Activated T-cell treated with anti-CD3 and anti-CD28 coated beads, Interleukin-2, amount 50 U/mL, for 24 hours (primary cell): ENCODE results near the gene PHF21A.

Source experiments
- DNase-seq: peaks from one replicate; pipeline ENCODE4 v3.0.0-alpha.2; 2020
- H3K27ac Mint-ChIP-seq: 2 replicates; pipeline ENCODE4 v1.8.0; 2020; ENCODE audit warnings: mild to moderate bottlenecking, mixed read lengths
- H3K27me3 Mint-ChIP-seq: 2 replicates; pipeline ENCODE4 v1.8.0; 2020; ENCODE audit warnings: mixed read lengths
- H3K36me3 Mint-ChIP-seq: 2 replicates; pipeline ENCODE4 v1.8.0; 2020; ENCODE audit warnings: low read depth, mixed read lengths
- H3K4me1 Mint-ChIP-seq: 2 replicates; pipeline ENCODE4 v1.8.0; 2020; ENCODE audit warnings: low read depth, mixed read lengths
- H3K4me3 Mint-ChIP-seq: 2 replicates; pipeline ENCODE4 v1.8.0; 2020; ENCODE audit warnings: mild to moderate bottlenecking, moderate library complexity, mixed read lengths
- H3K9me3 Mint-ChIP-seq: 2 replicates; pipeline ENCODE4 v1.8.0; 2020; ENCODE audit warnings: mixed read lengths

The PHF21A gene

DNA sequence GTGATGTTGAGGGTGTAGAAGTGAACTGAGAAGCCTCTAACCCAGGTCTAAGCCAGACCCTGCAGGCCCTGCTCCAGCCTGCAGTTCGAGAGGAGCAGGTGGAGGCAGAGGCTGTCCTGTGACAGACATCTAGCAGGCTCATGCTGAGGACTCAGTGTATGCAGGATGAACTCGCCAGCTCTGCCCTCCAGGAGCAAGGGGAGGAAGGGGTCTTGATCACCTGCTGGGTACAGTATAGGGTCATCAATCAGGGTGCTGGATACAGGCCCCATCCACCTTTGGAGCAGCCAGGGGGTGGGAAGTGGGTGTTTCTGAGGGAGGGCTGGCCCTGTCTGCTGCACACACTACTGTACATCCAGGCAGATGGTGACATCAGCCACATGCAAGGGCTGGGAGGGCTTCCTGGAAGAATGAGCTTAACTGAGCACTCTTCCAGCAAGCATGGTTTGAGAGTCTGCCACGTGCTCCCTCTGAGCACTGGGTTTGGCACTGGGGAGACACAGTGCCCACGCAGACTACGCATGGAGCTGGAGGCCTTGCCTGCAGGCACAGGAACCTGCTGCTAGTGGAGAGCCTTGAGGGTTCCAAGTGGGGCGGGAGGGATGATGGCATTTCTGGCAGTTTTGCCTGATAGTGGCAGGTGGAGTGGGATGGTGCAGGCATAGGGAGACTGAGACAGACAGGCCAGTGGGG, 226.6 kb downstream of the PHF21A start:
- Mint-ChIP-seq H3K9me3 (no peaks in the 10 kb centered on the region), H3K27ac (no peak overlapping the region), H3K4me3 (no peak overlapping the region), H3K36me3 (no peaks in the 10 kb centered on the region), H3K27me3 (peaks cover 47% of the 10 kb centered on the region), H3K4me1 (peaks cover 2% of the 10 kb centered on the region)
- DNase-seq: no peak

DNA sequence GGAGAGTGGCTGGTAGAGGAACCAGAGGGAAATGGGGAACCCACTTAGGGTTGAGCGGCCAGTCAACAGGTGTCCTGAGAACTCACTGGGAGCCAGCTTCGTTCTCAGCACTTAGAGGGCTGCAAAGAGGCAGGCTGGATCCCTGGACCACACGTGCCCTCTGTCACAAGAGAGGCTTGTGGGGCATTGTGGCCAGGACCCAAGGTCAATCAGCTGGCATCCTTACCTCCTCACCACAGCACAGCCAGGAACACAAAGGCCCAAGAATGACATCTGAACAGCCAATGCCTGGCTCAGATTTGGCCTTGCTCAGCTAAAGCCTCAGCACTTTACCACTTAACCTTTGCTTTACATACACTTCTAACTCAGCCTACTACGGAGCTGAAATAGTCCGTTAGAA, 228.4 kb downstream of the PHF21A start:
- H3K9me3 Mint-ChIP-seq: no peaks in the 10 kb centered on the region
- no peaks in the 10 kb centered on the region for H3K4me1 Mint-ChIP-seq
- H3K36me3 Mint-ChIP-seq: no peaks in the 10 kb centered on the region
- no peak for DNase-seq
- no peak overlapping the region for H3K27ac Mint-ChIP-seq
- H3K4me3 Mint-ChIP-seq: no peak overlapping the region
- peaks cover 35% of the 10 kb centered on the region for H3K27me3 Mint-ChIP-seq

DNA sequence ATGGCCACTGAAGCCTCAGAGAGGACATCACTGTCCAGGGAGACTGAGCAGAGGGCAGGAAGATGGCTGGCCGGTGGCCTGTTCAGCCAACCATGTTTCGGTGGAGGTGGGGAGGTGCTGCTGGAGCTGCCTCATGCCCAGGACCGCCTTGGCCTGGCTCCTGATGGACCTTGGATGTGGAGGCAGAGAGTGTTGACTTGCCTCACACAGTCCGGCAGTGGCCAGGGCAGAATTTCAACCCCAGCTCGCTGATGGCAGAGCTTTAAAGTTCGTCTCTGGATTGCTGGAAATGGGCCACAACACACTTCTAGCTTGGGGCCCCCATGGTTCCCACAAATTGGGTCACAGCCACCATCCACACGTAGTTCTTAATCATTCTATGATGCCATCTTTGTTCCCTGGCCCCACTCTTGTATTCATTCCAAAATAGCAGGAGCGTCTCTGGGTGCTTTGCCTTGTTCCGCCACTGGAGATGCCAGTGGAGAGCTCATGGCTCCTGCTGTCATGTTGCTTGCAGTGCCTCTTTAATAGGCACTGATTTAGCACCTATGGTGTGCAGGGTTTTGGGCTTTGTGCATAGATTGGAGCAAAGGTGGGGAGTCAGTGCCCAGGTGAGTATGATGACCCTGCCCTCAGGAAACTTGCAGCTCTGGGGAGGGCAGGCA, 230.2 kb downstream of the PHF21A start:
- no peaks in the 10 kb centered on the region for H3K9me3 Mint-ChIP-seq
- no peak for DNase-seq
- H3K4me3 Mint-ChIP-seq: no peak overlapping the region
- no peaks in the 10 kb centered on the region for H3K36me3 Mint-ChIP-seq
- H3K27me3 Mint-ChIP-seq: peaks cover 21% of the 10 kb centered on the region
- H3K4me1 Mint-ChIP-seq: no peaks in the 10 kb centered on the region
- H3K27ac Mint-ChIP-seq: no peak overlapping the region

DNA sequence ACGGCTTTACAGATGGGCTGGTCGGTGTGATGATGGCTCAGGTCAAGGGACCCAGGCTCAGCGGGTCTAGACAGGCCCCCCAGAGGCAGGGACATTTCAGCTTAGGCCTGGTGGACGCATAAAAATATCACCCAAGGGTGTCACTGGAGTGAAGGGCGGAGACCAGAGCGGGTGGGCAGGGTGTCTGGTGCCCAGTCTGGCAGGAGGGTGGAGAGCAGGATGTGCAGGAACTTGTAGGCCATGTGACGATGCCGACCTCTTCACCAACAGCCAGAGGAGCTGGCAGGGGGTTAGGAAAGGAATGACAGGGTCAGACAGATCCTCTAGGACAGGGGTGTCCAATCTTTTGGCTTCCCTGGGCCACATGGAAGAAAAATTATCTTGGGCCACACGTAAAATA, 231.3 kb downstream of the PHF21A start:
- no peak for DNase-seq
- H3K36me3 Mint-ChIP-seq: no peaks in the 10 kb centered on the region
- H3K27ac Mint-ChIP-seq: no peak overlapping the region
- peaks cover 4% of the 10 kb centered on the region for H3K4me1 Mint-ChIP-seq
- H3K27me3 Mint-ChIP-seq: peaks cover 13% of the 10 kb centered on the region
- no peak overlapping the region for H3K4me3 Mint-ChIP-seq
- H3K9me3 Mint-ChIP-seq: no peaks in the 10 kb centered on the region

DNA sequence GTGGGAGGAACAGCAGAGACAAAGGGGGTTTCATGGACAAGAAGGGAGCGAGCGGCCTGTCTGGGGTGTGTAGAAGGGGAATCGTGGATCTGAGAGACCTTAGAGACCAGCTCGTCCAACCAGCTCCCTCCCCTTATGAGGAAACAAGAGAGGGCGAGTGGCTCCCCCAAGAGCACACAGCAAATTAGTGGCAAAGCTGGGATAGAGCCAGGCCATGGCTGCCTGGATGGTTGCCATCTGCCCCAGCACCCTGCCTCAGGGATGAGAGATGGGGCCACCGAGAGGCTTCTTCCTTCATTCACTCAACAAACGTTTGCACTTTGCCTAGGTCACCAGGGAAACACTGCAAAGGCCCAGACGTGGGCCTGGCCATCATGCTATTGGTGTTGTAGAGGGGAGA, 231.7 kb downstream of the PHF21A start:
- Mint-ChIP-seq H3K27me3 (peaks cover 9% of the 10 kb centered on the region), H3K4me3 (no peak overlapping the region), H3K36me3 (no peaks in the 10 kb centered on the region), H3K27ac (no peak overlapping the region), H3K4me1 (peaks cover 8% of the 10 kb centered on the region), H3K9me3 (no peaks in the 10 kb centered on the region)
- no peak for DNase-seq

DNA sequence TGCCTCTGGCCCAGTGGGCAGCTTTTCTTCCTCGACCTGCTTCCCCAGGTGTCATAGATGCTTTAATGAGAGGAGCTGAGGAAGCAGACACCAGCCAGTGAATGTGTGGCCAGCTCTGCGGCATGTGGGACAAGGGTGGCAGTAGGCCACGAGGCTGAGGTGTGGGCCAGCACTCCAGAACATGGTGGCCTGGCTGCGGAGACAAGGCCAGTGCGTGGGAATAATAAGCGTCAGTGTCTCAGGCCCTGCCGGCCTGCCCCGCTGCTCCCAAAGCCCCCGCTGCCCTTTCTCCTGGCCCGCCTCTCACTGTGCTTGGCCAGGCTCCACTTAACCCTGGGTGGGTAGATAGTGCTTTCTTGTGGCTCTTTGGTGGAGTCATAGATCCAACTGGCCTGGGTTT, 233.7 kb downstream of the PHF21A start:
- Mint-ChIP-seq H3K4me1 (peaks cover 9% of the 10 kb centered on the region), H3K36me3 (no peaks in the 10 kb centered on the region), H3K27ac (no peak overlapping the region), H3K9me3 (no peaks in the 10 kb centered on the region), H3K4me3 (no peak overlapping the region), H3K27me3 (no peaks in the 10 kb centered on the region)
- DNase-seq: no peak

DNA sequence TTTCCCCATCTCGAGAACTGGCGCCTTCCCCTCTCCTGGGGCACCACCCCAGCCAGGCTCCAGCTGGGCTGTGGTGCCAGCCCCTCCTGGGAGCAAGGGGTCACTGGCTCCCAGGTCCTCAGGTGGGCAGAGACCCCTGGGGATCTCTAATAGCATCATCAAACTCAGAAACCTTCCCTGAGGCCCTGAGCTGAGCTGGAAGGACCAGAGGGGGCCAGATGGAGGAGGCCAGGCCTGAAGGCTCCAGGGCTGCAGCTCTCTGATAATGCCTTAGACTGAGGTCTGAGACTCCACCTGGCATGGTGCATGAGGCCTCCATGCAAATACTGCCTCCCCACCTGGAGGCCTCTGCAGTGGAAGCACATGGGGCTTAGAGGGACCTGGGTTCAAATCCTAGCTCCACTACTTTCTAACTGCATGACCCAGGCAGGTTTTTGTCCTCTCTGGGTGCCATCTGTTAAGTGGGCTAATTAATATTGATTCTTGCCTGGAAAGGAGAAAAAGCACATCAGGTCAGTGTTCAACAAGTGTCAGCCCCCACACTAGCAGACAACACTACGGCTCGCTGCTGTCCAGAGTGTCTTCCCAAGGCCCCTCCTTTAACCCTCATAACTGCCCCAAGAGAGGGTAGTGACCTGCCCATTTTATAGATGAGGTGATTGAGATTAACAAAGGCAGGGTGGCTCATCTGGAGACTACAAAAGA, 234.3 kb downstream of the PHF21A start:
- Mint-ChIP-seq H3K27me3 (no peaks in the 10 kb centered on the region), H3K4me3 (no peak overlapping the region), H3K9me3 (no peaks in the 10 kb centered on the region)

DNA sequence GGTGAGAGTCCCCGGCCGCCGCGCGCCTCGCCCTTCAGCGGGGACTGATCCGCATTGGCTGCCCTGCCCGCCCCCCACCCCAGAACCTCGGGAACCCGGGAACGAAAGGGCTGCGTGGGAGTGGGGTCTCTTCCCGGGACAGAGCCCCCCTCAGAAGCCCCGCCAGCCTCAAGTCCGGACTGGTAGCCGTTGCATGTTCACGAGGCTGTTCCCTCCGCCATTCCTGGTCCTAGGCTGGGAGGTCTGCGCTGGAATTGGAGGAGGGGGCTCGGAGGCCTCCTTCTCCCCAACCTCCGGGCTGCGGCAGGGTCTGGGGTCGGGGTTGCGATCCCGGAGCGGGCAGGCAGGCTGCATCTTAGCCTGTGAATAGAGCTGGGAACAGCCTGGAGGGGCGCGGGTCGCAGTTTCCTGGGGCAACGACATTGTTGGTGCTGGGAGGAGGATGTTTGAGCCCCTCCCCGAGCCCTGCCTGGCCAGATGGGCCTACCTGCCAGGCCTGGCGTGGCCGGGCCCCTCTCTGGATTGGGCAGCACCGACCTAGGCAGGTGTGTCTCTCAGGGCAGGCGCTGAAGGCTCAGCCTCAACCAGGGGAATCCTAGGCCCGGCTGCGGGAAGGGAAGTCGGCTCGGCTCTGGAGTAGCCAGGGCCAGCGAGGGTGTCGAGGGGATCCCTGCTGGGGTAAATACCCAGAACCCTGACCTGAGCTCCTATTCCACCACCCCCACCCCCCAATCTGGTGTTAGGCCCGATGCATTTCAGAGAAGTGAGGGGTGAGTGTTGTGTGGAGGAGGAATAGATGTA, 235.1 kb downstream of the PHF21A start:
- Mint-ChIP-seq H3K9me3 (no peaks in the 10 kb centered on the region), H3K27ac (no peak overlapping the region), H3K27me3 (no peaks in the 10 kb centered on the region), H3K4me1 (peaks cover 9% of the 10 kb centered on the region), H3K4me3 (peak overlapping the region; percentile 35), H3K36me3 (peaks cover 14% of the 10 kb centered on the region)
- no peak for DNase-seq

More for the DNA sequence above, 234.3 kb downstream of the PHF21A start:
- H3K36me3 Mint-ChIP-seq: peaks cover 5% of the 10 kb centered on the region
- H3K27ac Mint-ChIP-seq: no peak overlapping the region
- DNase-seq: no peak
- peaks cover 9% of the 10 kb centered on the region for H3K4me1 Mint-ChIP-seq

DNA sequence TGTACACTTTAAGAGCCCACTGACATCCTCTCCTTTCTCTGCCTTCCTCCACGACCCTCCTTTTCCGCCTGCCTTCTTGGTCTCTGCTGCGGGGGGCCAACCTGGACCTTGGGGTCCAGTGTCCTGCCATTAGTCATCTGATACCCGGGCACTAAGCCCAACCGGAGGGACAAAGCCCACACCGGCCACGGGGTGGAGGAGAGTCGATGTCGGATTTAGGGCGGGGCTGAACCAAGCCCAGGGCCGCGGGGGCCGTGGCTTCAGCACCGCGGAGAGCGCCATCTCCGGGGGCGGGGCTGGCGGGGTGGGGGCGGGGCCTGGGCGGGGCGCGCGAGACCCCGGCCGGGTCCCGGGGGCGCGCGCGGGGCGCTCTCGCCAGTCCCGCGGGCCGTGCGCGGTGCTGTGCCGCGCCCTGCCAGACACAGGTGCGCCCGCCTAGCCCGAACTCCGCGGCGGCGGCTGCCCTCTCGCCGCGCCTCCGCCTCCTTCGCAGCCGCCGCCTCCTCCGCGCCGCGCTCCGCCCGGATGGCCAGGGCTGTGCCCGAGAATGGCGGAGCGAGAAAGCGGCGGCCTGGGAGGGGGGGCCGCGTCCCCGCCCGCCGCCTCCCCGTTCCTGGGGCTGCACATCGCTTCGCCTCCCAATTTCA, 235.9 kb downstream of the PHF21A start, which contains the start of gene MAPK8IP1:
Gene MAPK8IP1 (plus strand): TSS at position 378 of the 647 bp plus-strand sequence. CDS start 170 bp downstream, at position 548.
- peak; percentile 76 for DNase-seq
- H3K36me3 Mint-ChIP-seq: peaks cover 21% of the 10 kb centered on the region
- H3K4me3 Mint-ChIP-seq: peak within 1 kb of the TSS; percentile 72
- no peaks in the 10 kb centered on the region for H3K9me3 Mint-ChIP-seq
- no peak within 1 kb of the TSS for H3K27ac Mint-ChIP-seq
- peaks cover 9% of the 10 kb centered on the region for H3K4me1 Mint-ChIP-seq
- H3K27me3 Mint-ChIP-seq: no peaks in the 10 kb centered on the region

DNA sequence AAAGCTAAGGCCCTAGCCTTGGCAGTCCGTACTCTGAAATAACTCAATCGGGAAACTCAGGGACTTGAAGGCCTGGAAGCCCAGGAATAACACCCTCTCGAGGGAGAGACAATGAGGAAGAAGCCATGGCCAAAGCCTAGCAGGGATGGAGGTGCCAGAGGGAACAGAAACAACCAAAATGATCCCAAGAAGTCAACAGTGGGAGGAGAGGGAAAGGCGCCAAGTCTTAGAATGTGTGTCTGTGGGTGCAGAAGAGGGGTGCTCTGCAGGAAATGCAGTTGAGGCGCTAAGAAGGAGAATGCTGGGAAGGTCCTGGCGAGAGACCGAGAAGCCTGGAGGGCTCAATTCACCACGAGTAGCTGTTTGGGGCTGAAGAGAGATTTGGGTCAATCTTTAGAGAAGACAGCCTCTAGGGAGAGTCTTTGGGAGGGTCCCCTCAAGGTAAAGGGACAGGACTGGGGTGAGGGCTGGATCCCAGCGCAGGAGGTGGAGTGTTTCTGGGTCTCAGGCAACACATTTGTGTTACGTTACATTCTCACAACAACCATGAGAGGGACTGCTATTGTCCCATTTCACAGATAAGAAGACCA, 236.6 kb downstream of the PHF21A start:
- H3K27me3 Mint-ChIP-seq: no peaks in the 10 kb centered on the region
- DNase-seq: no peak
- no peak overlapping the region for H3K27ac Mint-ChIP-seq
- H3K4me3 Mint-ChIP-seq: peak overlapping the region; percentile 72
- H3K36me3 Mint-ChIP-seq: peaks cover 28% of the 10 kb centered on the region
- peaks cover 9% of the 10 kb centered on the region for H3K4me1 Mint-ChIP-seq
- H3K9me3 Mint-ChIP-seq: no peaks in the 10 kb centered on the region
